NCI-H748 (cell line): ENCODE results near the gene RWDD3.

Experiments
- DNase-seq: peaks from one replicate; lab custom pipeline; 2025; ENCODE audit not compliant: unreplicated experiment; lab: John Stamatoyannopoulos, UW

The RWDD3 gene

GRCh38 chr1:95281781-95282517 lies 47.9 kb downstream of the RWDD3 start:
- no peak for DNase-seq

GRCh38 chr1:95282518-95282895 lies 48.5 kb downstream of the RWDD3 start:
- no peak for DNase-seq

- DNase-seq, result no peak
These were observed 50.4 kb downstream of the RWDD3 start for GRCh38 chr1:95284420-95284819.

- DNase-seq, result peak; percentile 66
These were observed 52.5 kb downstream of the RWDD3 start for GRCh38 chr1:95286479-95286878.

- DNase-seq, result peak; percentile 14
These were observed 53.1 kb downstream of the RWDD3 start for GRCh38 chr1:95287081-95287480.

- no peak for DNase-seq
These were observed 53.8 kb downstream of the RWDD3 start for GRCh38 chr1:95287825-95288224.
